Skeletal muscle satellite cell (primary cell): ENCODE results near the gene STARD7. TPM values are rescaled to one million over a fixed set of nuclear protein-coding genes. Genes with fewer than 3 reads are reported as not detected.
"Not testable (repeated sequence)": the region's sequence is repeated elsewhere in the genome, so short reads cannot be mapped to it uniquely, and the experiment has no call there.

Experiments used
- H3K27me3 ChIP-seq: 2 replicates; pipeline ENCODE4 v1.7.0; 2013; ENCODE audit warnings: low read length; ENCODE audit not compliant: control insufficient read depth, insufficient read depth
- H3K36me3 ChIP-seq: 2 replicates; pipeline ENCODE4 v1.7.0; 2013; ENCODE audit warnings: mild to moderate bottlenecking, control low read depth, low read length; ENCODE audit not compliant: insufficient read depth
- H3K4me1 ChIP-seq: 2 replicates; pipeline ENCODE4 v1.7.0; 2013; ENCODE audit warnings: low read length; ENCODE audit not compliant: control insufficient read depth, insufficient read depth
- H3K4me2 ChIP-seq: 2 replicates; pipeline ENCODE4 v1.7.0; 2013; ENCODE audit warnings: mild to moderate bottlenecking, low read length
- H3K4me3 ChIP-seq: 2 replicates; pipeline ENCODE4 v1.7.0; 2013; ENCODE audit warnings: low read length
- H3K9ac ChIP-seq: 2 replicates; pipeline ENCODE4 v1.7.0; 2013; ENCODE audit warnings: mild to moderate bottlenecking, low read depth, low read length, moderate library complexity
- H3K9me3 ChIP-seq: replicated peaks from 2 replicates; pipeline ENCODE4 v1.7.0; 2013; ENCODE audit warnings: mild to moderate bottlenecking, control low read depth, low read length
- total RNA-seq: library from RNA; depleted of rRNA; stranded (reverse); fragments of >200 nt; gene quantifications from 2 replicates; pipeline ENCODE4 v1.2.3, GENCODE V29; 2012; rRNA removed

The STARD7 gene, protein sequence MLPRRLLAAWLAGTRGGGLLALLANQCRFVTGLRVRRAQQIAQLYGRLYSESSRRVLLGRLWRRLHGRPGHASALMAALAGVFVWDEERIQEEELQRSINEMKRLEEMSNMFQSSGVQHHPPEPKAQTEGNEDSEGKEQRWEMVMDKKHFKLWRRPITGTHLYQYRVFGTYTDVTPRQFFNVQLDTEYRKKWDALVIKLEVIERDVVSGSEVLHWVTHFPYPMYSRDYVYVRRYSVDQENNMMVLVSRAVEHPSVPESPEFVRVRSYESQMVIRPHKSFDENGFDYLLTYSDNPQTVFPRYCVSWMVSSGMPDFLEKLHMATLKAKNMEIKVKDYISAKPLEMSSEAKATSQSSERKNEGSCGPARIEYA
- 167 and 180 TPM in 2 replicates for total RNA-seq

DNA sequence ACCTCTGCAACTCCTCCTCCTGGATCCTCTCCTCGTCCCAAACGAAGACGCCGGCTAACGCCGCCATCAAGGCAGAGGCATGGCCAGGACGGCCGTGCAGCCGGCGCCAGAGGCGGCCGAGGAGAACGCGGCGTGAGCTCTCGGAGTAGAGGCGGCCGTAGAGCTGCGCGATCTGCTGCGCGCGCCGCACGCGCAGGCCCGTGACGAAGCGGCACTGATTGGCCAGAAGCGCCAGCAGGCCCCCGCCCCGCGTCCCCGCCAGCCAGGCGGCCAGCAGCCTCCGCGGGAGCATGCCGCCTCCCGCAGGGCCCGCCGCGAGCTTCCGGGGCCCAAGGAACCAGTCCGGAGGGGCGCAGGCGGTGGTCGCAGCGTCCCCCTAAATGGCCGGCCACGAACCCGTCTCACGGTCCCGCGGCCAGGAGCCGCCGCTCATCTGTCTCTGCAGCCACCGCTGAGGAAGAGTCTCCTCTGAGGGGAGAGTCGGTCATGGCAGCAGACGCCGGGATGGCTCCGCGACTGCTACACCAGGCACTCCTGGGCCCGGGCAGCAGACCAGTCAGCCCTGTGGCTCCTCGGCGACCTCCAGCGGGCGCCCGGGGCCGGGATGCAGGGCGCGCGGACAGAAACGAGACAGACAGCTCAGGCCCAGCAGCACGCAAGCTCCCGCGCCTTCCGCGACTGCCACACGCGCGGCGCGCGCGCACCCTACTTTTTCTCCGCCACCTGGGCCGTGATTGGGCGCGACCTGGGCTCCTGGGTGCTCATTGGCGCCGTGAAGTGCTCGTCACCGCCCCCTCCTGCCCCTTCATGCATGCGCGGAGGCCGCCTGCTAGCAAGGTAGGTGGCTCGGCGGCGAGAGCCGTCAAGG lies at the start of gene STARD7:
TSS of gene STARD7 (minus strand) at position 685 of the 868 bp plus-strand sequence. CDS start at position 292, 393 bp downstream.
- Histone ChIP-seq H3K9ac (peak within 1 kb of the TSS; percentile 99), H3K36me3 (peaks cover 3% of the 10 kb centered on the region), H3K27me3 (no peaks in the 10 kb centered on the region), H3K4me1 (peaks cover 44% of the 10 kb centered on the region), H3K4me2 (peak within 1 kb of the TSS; percentile 85), H3K9me3 (no peaks in the 10 kb centered on the region), H3K4me3 (peak within 1 kb of the TSS; percentile 99)

DNA sequence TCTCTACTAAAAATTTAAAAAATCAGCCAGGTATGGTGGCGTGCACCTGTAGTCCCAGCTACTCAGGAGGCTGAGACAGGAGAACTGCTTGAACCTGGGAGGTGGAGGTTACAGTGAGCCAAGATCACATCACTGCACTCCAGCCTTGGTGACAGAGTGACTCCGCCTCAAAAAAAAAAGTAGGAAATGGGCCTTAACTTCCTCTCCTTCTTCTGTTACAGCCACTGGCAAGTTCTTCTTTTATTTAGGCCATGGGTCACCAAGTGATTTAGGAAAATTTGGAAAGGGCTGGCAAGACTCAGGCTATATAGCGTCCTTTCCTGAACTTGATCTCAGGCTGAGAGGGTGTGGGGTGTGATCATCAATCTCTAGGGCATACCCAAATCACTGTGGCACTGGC lies 49.1 kb upstream of the STARD7 start:
- peaks cover 51% of the 10 kb centered on the region for H3K36me3 ChIP-seq

DNA sequence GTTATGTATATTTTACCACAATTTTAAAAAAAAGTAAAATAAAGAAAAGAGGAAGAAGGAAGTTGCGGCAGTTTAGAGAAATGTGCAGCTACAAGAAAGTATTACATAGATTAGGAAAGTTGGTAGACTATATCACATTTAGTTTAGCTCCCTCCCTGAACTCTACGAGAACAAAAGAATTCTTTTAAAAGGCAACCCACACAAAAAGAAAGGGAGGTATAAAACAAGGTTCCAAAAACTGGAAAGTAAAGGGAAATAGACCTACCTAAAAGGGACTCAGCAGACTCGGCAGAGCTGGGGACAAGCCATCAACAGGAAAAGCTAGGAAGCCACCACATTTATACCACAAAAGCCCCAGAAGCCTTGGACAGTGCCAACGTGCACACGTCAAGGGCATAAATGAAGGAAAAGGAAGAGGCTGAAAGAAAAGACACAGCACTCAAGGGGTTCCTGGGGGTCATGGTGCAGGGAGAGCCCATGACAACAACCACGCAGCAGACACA lies 48.0 kb upstream of the STARD7 start:
- Histone ChIP-seq H3K27me3 (no peaks in the 10 kb centered on the region), H3K9ac (no peak overlapping the region), H3K4me2 (no peak overlapping the region), H3K4me3 (no peak overlapping the region), H3K4me1 (peaks cover 47% of the 10 kb centered on the region), H3K9me3 (no peaks in the 10 kb centered on the region), H3K36me3 (peaks cover 59% of the 10 kb centered on the region)

More for the DNA sequence above, 49.1 kb upstream of the STARD7 start:
- Histone ChIP-seq H3K9ac (peak overlapping the region; percentile 45), H3K4me1 (peaks cover 46% of the 10 kb centered on the region)
- not testable (repeated sequence) for H3K27me3 ChIP-seq, H3K9me3 ChIP-seq, H3K4me2 ChIP-seq, H3K4me3 ChIP-seq

DNA sequence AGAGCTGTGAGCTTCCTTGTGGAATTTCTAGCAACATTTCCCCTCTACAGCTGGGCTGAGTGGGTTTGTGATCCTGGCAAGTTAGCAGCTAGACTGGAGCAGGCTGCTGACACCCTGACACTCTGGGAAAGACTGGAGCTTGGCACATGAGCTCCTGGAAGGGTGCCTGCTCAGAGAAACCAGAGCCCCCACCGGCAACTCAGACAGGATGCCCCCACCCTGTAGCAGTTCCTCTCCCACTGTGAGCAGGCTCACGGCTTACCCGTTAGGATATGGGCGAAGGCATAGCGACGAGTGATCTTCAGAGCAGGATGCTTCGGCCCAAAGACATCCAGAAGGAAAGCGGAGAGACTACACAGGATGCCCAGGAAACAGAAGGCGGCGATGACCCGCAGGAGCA lies 45.9 kb upstream of the STARD7 start:
- Histone ChIP-seq H3K27me3 (no peaks in the 10 kb centered on the region), H3K4me1 (peaks cover 46% of the 10 kb centered on the region), H3K9ac (no peak overlapping the region), H3K9me3 (no peaks in the 10 kb centered on the region), H3K36me3 (peaks cover 50% of the 10 kb centered on the region), H3K4me2 (no peak overlapping the region), H3K4me3 (no peak overlapping the region)

DNA sequence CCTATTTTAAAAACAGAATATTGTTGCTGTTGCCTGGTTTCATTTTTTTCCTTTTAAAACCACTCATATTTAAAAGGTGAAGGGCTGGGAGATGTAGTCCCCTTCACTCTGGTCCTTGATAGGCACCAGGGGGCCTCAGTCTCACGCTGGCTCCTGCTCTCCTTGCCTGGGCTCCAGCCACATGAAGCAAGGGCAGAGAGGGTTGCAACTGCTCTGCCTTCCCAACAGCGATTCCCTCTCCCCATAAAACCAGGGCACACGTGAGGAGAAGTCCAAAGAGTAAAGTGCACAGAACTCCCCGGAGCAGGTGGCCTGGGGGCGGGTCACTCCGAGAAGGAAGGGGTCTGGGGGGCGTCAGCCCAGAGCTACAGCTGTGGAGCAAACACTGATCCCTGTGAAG lies 44.4 kb upstream of the STARD7 start:
- Histone ChIP-seq H3K9me3 (no peaks in the 10 kb centered on the region), H3K4me1 (peaks cover 34% of the 10 kb centered on the region), H3K27me3 (no peaks in the 10 kb centered on the region), H3K4me2 (no peak overlapping the region), H3K36me3 (peaks cover 39% of the 10 kb centered on the region), H3K9ac (no peak overlapping the region), H3K4me3 (no peak overlapping the region)

DNA sequence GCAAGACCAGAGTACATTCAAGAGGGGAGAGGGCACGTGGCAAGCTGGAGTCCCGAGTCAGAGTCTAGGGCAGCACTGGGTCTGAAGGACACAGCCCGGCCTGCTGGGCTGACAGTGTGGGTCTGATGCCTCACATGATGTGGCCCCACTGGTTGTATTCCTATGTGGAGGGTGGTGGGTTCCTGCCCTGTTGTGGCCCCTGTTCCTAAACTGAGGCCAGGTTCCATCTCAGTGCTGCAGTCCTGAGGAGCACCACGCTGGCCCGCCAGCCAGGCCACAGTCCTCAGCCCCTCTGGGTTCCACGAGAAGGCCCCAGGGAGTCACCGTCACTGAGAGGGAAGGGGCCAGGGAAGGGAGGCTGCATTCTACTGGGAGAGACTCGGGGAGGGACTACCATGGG lies 43.9 kb upstream of the STARD7 start:
- no peak overlapping the region for H3K4me3 ChIP-seq
- no peak overlapping the region for H3K9ac ChIP-seq
- no peaks in the 10 kb centered on the region for H3K9me3 ChIP-seq
- no peak overlapping the region for H3K4me2 ChIP-seq
- peaks cover 35% of the 10 kb centered on the region for H3K36me3 ChIP-seq
- H3K27me3 ChIP-seq = no peaks in the 10 kb centered on the region
- peaks cover 30% of the 10 kb centered on the region for H3K4me1 ChIP-seq

DNA sequence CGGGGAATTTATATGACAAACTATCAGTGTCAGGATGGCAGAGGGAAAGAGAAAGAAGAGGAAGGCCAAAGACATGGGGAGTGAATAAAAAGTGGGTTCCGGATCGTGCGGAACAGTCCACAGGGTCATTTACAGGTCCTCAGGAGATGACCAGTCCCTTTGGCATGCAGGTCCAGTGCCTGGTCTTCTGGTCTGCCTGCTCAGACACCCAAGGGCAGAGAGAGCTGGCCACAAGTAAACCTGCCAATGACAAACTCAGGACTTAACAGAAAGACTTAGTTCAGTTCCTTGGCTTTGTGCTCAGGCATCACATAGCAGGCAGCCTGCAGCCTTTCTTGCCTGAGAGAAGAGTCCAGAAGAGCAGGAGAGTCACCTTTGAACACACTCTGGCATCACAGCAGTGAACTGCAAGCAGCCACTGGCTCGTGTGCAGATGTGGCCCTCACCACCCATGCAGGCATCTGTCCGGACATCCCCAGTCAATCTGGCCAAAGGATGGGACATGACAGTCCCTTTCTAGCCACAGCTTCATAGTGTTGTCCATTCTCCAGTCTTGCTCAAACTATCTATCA lies 43.2 kb upstream of the STARD7 start:
- no peaks in the 10 kb centered on the region for H3K9me3 ChIP-seq
- peak overlapping the region; percentile 73 for H3K4me2 ChIP-seq
- peaks cover 35% of the 10 kb centered on the region for H3K36me3 ChIP-seq
- H3K4me1 ChIP-seq = peaks cover 30% of the 10 kb centered on the region
- no peaks in the 10 kb centered on the region for H3K27me3 ChIP-seq
- H3K9ac ChIP-seq = peak overlapping the region; percentile 59
- peak overlapping the region; percentile 36 for H3K4me3 ChIP-seq

DNA sequence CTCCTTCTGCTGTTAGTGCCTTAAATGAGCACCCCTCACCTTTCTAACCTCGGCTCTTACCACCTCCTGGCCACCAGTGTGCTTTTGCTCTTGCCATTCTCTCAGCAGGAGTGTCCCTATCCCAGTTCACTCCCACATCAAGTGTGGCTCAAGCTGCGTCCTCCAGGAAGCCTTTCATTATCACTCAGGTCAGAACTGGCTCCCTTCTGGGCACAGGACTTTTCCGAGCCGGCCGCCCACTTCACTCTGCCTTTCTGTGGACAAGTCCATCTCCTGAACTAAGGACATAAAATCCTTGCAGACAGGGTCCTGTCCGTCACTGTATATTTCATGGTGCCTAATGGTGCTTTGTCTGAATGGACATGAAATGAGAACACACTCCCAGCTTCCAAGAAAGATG lies 41.6 kb upstream of the STARD7 start:
- Histone ChIP-seq H3K9me3 (no peaks in the 10 kb centered on the region), H3K27me3 (no peaks in the 10 kb centered on the region), H3K9ac (no peak overlapping the region), H3K4me2 (no peak overlapping the region), H3K4me1 (peaks cover 34% of the 10 kb centered on the region), H3K4me3 (no peak overlapping the region), H3K36me3 (peaks cover 33% of the 10 kb centered on the region)

DNA sequence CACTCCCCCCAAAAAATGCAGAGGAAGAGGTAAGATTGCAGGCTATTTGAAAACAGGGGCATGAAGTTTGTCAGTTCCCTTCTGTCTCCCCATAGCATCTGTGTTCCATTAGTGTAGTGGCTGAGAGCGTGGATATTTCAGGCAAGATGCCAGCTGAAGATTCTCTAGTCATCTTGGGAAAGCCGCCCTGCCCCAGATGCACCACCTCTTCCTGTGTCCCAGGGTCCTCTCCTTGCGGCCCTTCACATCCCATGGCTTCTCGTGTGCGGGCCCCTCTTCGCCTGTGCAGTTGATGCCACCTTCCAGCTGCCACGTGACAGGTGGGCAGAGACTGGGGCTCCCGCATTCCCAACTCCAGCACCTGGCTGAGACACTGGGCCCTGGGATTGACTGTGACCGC lies 41.0 kb upstream of the STARD7 start:
- Histone ChIP-seq H3K4me2 (no peak overlapping the region), H3K4me1 (peaks cover 34% of the 10 kb centered on the region), H3K27me3 (no peaks in the 10 kb centered on the region), H3K4me3 (no peak overlapping the region), H3K9ac (no peak overlapping the region), H3K36me3 (peaks cover 27% of the 10 kb centered on the region), H3K9me3 (no peaks in the 10 kb centered on the region)

DNA sequence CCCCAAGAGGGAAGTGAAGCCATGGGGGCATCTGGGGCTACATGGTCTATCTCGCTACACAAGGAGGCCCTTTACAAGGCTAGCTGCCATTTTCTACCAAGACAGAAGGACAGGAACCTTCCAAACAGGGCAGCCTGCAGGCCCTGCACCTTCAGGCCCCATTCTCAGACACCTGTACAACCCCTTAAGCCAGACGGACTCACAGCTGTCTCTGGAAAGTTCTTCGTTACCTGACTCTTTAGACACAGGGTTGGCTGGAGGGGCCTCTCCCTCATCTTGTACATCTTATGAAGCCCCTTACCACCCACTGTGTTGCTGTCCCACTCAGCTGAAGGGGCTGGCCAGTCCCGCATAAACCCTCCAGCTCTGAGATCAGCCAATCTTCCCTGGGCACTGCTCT lies 40.0 kb upstream of the STARD7 start:
- Histone ChIP-seq H3K4me3 (no peak overlapping the region), H3K9ac (no peak overlapping the region), H3K36me3 (peaks cover 17% of the 10 kb centered on the region), H3K27me3 (no peaks in the 10 kb centered on the region), H3K9me3 (no peaks in the 10 kb centered on the region), H3K4me2 (no peak overlapping the region), H3K4me1 (peaks cover 34% of the 10 kb centered on the region)

DNA sequence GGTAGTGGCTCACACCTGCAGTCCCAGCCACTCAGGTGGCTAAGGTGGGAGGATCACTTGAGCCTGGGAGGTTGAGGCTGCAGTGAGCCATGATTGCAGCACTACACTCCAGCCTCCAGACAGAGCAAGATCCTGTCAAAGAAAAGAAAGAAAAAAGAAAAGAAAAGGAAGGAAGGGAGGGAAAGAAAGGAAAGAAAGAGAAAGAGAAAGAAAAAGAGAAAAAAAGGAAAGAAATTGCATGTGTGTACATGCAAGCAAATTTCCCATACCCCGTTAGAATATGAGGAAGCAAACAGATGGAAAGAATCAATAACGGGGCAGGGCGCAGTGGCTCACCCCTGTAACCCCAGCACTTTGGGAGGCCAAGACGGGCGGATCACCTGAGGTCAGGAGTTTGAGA lies 39.3 kb upstream of the STARD7 start:
- H3K4me1 ChIP-seq = peaks cover 34% of the 10 kb centered on the region

More for the DNA sequence above, 39.3 kb upstream of the STARD7 start:
- Histone ChIP-seq H3K36me3 (peaks cover 10% of the 10 kb centered on the region), H3K4me3 (no peak overlapping the region), H3K9ac (no peak overlapping the region), H3K9me3 (no peaks in the 10 kb centered on the region), H3K4me2 (no peak overlapping the region), H3K27me3 (no peaks in the 10 kb centered on the region)
